T-helper 1 cell treated with Interleukin-12 subunit alpha and Interleukin-12 subunit beta and Interleukin-4 antibody, amounts not matched to agents 30 μg/mL and 1 μg/mL, for 36 hours (primary cell): ENCODE results near the gene PDE2A.

ENCODE experiments used
- H3K27ac Mint-ChIP-seq: one replicate; pipeline ENCODE4 v1.8.0; 2021; ENCODE audit warnings: mild to moderate bottlenecking, mixed read lengths
- H3K27me3 Mint-ChIP-seq: one replicate; pipeline ENCODE4 v1.8.0; 2021; ENCODE audit warnings: low read depth, mixed read lengths
- H3K36me3 Mint-ChIP-seq: one replicate; pipeline ENCODE4 v1.8.0; 2021; ENCODE audit warnings: low read depth, mixed read lengths
- H3K4me1 Mint-ChIP-seq: one replicate; pipeline ENCODE4 v1.8.0; 2021; ENCODE audit warnings: low read depth, mixed read lengths
- H3K4me3 Mint-ChIP-seq: one replicate; pipeline ENCODE4 v1.8.0; 2021; ENCODE audit warnings: mild to moderate bottlenecking, moderate library complexity, mixed read lengths
- H3K9me3 Mint-ChIP-seq: one replicate; pipeline ENCODE4 v1.8.0; 2021; ENCODE audit warnings: mixed read lengths

PDE2A gene

DNA sequence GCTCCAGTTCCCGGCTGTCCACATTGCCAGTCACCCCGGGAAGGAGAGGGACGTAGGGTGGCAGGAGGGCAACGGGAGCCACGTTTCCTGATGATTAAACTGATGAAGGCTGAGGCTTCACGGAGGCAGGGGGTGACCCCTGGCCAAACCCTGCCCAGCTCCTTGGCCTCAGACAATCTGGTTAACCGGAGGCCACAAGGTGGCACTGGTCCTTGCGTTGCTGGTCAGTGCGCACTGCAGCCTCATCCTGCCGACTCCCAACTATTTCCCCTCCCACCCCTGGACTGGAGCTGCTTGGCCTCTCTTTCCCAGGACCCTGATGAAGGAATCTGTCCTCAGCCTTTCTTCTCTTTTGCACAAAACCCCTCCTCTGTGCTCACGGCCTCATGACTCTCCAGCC, 75.3 kb downstream of the PDE2A start:
- Mint-ChIP-seq H3K4me3 (no peak overlapping the region), H3K27ac (no peak overlapping the region), H3K27me3 (peaks cover 28% of the 10 kb centered on the region), H3K36me3 (no peaks in the 10 kb centered on the region), H3K4me1 (no peaks in the 10 kb centered on the region), H3K9me3 (no peaks in the 10 kb centered on the region)

DNA sequence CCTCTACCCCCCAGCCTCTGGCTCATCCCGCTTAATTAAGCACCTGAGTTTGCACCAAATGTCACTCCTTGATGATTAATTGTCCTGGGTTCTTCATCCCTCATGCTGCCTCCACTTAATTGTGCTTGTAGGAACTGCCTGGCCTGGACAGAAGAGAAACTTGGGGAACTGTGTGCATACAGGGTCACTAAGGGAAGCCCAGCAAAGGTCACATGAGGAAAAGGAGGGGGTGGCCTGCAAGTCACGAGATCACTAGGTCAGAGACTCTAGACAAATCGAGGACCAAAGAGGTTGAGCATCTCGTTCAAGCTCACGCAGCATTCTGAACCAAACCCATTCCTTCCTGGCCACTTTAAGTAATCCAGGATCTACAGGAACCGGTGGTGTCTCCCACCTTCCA, 75.8 kb downstream of the PDE2A start:
- H3K27me3 Mint-ChIP-seq = peaks cover 29% of the 10 kb centered on the region

GRCh38 chr11:72597721-72598120, 76.5 kb downstream of the PDE2A start:
- H3K4me1 Mint-ChIP-seq = no peaks in the 10 kb centered on the region
- peaks cover 25% of the 10 kb centered on the region for H3K27me3 Mint-ChIP-seq
- no peak overlapping the region for H3K4me3 Mint-ChIP-seq
- H3K27ac Mint-ChIP-seq = no peak overlapping the region
- H3K9me3 Mint-ChIP-seq = no peaks in the 10 kb centered on the region
- H3K36me3 Mint-ChIP-seq = no peaks in the 10 kb centered on the region

More for the DNA sequence above, 75.8 kb downstream of the PDE2A start:
- H3K4me1 Mint-ChIP-seq = no peaks in the 10 kb centered on the region
- H3K36me3 Mint-ChIP-seq = no peaks in the 10 kb centered on the region
- no peak overlapping the region for H3K4me3 Mint-ChIP-seq
- H3K9me3 Mint-ChIP-seq = no peaks in the 10 kb centered on the region
- no peak overlapping the region for H3K27ac Mint-ChIP-seq

GRCh38 chr11:72595292-72595684, 78.9 kb downstream of the PDE2A start:
- H3K9me3 Mint-ChIP-seq = no peaks in the 10 kb centered on the region
- H3K27me3 Mint-ChIP-seq = peaks cover 47% of the 10 kb centered on the region
- peaks cover 16% of the 10 kb centered on the region for H3K4me1 Mint-ChIP-seq
- H3K27ac Mint-ChIP-seq = no peak overlapping the region
- H3K36me3 Mint-ChIP-seq = peaks cover 1% of the 10 kb centered on the region
- H3K4me3 Mint-ChIP-seq = no peak overlapping the region

GRCh38 chr11:72594493-72595291, 79.5 kb downstream of the PDE2A start:
- Mint-ChIP-seq H3K36me3 (peaks cover 1% of the 10 kb centered on the region), H3K27ac (no peak overlapping the region), H3K9me3 (no peaks in the 10 kb centered on the region), H3K27me3 (peaks cover 48% of the 10 kb centered on the region), H3K4me3 (no peak overlapping the region), H3K4me1 (peaks cover 16% of the 10 kb centered on the region)

DNA sequence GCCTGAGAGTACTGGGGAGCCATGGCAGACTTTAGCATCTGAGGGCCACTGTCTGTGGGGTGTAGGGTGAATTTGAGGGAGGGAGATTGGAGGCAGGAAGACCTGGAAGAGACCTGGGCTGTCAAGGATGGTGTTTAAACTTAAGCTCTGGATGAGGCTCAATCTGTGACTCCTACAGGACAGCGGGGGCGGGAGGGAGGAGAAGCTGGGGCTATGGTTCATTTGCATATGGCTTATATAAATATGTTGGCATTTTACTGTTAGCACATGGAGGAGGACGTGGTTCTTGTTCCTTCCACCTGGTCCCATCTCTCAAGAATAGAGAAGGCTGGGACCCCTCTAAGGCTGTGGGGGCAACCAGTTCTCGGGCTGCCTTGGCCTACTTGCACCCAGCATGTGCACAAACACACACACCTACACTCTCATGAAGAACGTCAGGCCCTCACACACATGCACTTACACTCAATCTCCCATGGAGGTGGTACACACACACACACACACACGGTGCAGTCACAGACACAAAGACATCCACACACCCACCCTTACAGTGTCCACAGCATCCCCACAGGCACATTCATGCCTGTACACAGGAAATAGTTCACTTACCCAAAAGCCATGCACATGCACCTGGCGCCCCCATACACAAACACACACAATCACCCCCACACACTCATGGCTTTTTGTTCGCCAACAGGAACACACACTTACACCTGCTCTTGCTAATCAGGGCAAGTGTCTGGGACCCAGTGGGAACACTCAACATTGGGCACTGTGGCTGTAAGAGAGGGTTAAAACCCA, 81.3 kb downstream of the PDE2A start:
- peaks cover 56% of the 10 kb centered on the region for H3K27me3 Mint-ChIP-seq
- no peaks in the 10 kb centered on the region for H3K9me3 Mint-ChIP-seq
- H3K4me3 Mint-ChIP-seq = no peak overlapping the region
- H3K27ac Mint-ChIP-seq = no peak overlapping the region
- peaks cover 20% of the 10 kb centered on the region for H3K4me1 Mint-ChIP-seq
- H3K36me3 Mint-ChIP-seq = peaks cover 1% of the 10 kb centered on the region

DNA sequence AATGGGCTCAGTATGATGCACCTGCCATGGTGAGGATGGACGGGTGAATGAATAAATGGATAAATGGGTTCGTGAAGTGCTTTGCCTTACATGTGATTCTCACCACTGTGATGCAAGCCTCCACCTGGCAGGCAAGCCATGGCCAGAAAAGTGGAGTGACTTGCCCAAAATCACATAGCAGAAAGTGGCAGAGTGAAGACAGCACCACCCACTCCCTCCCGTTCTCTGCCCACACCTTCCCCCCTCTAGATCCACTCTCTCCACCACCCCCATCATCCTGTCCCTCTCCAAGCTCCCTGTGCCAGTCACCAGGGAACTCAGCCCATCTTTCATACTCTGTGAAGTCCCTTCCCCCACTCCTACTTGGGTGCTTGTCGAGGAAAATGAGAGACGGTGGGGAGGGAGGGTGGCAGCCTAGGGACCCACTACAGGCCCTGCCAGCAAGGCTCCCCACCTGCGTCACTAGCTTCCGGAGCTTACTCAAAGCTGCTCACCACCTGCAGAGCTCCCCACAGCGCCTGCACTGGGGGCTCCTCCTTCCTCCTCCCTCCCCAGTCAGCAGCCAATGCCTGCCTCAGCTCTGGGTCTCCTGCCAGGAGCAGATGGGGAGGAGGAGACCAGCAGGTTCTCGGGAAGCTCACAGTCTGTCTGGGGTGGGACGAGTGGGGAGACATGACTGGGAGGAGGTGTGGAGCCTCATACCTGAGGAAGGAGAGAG, 82.3 kb downstream of the PDE2A start:
- peak overlapping the region; percentile 23 for H3K4me3 Mint-ChIP-seq
- H3K36me3 Mint-ChIP-seq = peaks cover 1% of the 10 kb centered on the region
- H3K9me3 Mint-ChIP-seq = no peaks in the 10 kb centered on the region
- peaks cover 20% of the 10 kb centered on the region for H3K4me1 Mint-ChIP-seq
- H3K27me3 Mint-ChIP-seq = peaks cover 59% of the 10 kb centered on the region
- H3K27ac Mint-ChIP-seq = no peak overlapping the region

GRCh38 chr11:72591023-72591422, 83.2 kb downstream of the PDE2A start:
- H3K4me1 Mint-ChIP-seq = peaks cover 20% of the 10 kb centered on the region
- peaks cover 1% of the 10 kb centered on the region for H3K36me3 Mint-ChIP-seq
- H3K4me3 Mint-ChIP-seq = no peak overlapping the region
- no peaks in the 10 kb centered on the region for H3K9me3 Mint-ChIP-seq
- H3K27ac Mint-ChIP-seq = no peak overlapping the region
- peaks cover 59% of the 10 kb centered on the region for H3K27me3 Mint-ChIP-seq

DNA sequence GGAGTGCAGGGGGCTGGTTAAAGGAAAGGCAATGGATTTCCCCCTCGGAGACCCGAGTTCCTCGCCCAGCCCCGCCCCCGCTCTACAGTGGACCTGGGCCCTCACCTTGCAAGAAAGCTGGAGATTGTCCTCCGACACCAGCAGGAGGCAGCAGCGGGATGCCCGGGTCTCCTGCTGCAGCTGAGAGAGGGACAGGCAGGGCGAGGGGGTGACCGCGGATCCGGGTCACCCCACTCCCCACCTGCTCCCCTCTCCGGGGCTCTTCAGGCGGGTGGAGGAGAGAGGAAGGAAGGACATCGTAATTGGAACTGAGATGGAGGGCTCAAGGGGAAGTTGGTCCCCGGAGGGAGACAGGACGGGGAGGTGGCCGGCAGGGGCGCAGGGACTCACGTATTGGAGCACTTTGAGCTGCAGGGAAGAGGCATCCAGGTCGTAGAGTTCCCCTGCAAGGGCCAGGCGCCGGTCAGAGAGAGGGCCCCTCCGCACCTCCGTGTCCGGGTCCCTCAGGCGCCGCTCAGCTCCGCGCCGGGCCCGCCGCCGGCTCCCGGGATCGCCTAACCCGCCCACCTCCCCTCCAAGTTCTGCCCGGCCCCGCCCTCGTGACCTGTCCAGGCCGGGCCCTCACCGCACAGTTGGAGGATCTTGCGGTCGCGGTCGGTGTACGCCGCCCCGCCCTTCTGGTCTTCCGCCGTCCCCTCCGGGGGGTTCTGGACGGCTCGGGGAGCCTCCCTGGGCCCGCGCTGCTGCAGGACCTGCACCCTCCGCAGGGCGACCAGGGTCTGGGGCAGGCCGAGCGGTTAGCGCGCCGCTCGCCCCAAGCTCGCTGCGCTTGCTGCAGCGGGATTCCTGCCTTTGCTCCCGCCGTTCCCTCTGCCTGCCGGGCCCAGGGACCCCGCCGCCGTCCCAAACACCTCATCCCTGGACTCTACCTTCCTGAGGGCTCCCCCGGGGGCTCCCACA, 84.1 kb downstream of the PDE2A start:
- Mint-ChIP-seq H3K27ac (no peak overlapping the region), H3K4me3 (peak overlapping the region; percentile 35), H3K27me3 (peaks cover 64% of the 10 kb centered on the region), H3K4me1 (peaks cover 28% of the 10 kb centered on the region), H3K36me3 (peaks cover 1% of the 10 kb centered on the region), H3K9me3 (no peaks in the 10 kb centered on the region)

DNA sequence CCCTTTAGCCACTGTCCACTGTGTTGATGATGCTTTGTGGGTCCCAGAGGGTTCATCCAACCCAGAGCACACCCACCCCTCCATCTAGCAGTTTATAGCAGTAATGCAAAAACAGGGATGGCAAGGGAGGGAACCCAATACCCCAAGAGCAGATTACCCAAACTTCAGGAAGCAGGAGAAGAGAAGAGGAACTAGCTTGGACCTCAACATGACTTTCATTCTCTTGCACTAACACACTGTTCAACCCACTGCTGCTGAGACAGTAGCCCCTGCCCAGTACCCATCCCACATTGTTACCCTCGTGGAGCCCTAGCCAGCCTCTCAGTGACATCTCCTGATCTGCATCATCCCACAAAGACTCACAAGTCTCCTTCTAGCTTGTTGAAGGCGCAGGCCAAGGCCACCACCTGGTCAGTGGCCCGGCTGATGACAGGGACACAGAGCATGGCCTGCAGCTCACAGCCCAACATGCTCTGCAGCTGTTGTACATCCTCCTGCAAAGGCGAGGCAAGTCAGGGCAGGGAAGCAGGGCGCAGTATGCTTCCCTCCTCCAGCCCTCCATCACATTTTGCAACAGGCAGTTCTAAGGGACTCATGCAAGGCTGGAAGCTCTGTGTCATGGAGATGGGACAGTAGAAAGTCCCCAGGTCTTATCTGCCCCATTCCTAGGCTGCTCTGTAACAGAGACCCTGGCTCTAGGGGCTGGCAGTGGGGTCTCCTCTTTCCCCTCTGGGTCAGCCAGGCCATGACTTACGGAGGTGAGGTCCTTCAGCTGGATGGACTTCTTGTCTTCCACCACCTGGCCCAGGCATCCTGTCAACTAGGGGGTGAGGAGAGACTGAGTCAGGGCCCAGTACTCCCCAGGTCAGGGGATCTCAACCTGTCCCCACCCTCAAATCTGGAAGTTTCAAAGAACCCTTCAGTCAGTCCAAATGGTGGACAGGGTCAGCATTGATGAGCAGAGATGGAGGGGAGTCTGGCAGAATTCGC, 85.5 kb downstream of the PDE2A start:
- no peaks in the 10 kb centered on the region for H3K9me3 Mint-ChIP-seq
- H3K4me3 Mint-ChIP-seq = no peak overlapping the region
- H3K27ac Mint-ChIP-seq = no peak overlapping the region
- H3K4me1 Mint-ChIP-seq = peaks cover 36% of the 10 kb centered on the region
- peaks cover 70% of the 10 kb centered on the region for H3K27me3 Mint-ChIP-seq
- peaks cover 1% of the 10 kb centered on the region for H3K36me3 Mint-ChIP-seq

DNA sequence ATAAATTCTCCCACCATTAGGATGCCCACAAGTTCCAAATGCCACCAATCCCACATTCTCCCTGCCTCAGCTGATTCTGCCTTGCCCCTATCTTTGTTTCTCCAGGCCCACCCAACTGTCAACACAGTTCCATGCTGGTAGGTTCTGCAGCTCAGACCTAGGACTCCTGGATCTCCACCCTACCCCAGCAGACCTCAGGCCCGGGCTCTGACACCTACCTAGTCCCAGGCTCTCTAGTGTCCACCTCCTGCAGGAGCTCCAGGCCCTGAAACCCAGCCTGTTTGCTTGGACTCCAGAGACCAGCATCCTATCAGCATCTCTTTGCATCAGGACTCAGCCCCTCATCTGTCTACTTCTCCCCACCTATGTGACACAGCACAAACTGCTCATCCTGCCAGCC, 86.5 kb downstream of the PDE2A start:
- Mint-ChIP-seq H3K27me3 (peaks cover 76% of the 10 kb centered on the region), H3K4me1 (peaks cover 37% of the 10 kb centered on the region), H3K27ac (no peak overlapping the region), H3K36me3 (peaks cover 1% of the 10 kb centered on the region), H3K4me3 (no peak overlapping the region), H3K9me3 (no peaks in the 10 kb centered on the region)

DNA sequence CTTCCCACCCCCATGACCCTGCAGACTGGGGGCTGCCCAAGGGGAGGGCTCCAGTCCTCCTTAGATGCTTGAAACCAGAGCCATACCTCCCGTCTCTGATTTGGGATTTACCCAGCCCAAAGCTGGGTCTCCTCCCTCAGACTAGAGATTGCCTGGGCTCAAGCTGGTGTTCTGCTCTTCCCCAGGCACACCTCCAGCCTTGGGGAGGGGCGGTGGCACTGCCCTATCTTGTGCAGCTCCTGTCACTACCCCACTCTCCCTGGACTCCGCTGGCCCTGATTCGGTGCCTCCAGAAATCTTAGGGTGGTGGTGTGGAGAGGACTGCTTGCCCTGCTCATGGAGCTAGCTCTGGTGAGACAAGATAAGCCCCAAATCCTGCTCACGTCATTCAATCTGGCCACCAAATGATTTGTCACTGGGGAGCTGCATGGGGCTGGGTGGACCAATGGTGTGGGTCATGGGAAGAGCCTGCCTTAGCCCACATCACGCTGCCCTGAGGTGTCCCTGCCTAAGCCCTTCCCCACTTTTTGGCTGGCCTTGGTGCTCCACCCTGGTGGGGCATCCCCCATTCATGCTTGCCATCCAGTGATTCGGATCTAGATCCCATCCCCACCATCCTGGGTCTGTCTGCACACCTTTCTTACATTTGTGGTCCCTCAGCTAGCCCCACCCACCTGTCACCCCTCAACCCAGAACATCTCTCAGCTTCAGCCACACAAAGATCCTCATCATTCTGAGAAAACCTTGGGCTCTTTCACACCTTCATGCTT, 87.7 kb downstream of the PDE2A start:
- Mint-ChIP-seq H3K27me3 (peaks cover 68% of the 10 kb centered on the region), H3K36me3 (peaks cover 1% of the 10 kb centered on the region), H3K27ac (no peak overlapping the region), H3K4me1 (peaks cover 28% of the 10 kb centered on the region), H3K4me3 (no peak overlapping the region), H3K9me3 (no peaks in the 10 kb centered on the region)
